CD8-positive, alpha-beta memory T cell (primary cell): ENCODE measurements around the gene EYA3. TPM values are rescaled to one million over a fixed set of nuclear protein-coding genes. Genes with fewer than 3 reads are reported as not detected.
"Not testable (repeated sequence)": the region's sequence is repeated elsewhere in the genome, so short reads cannot be mapped to it uniquely, and the experiment has no call there.

Source experiments
- CTCF ChIA-PET: fragments of 350-600 bp; sonication (Branson Sonifier 250); formaldehyde crosslinking; loops from one replicate; lab custom pipeline; 2021; ENCODE audit warnings: antibody characterized with exemption; lab: Charles Lee
- POLR2A ChIA-PET: fragments of 350-600 bp; sonication (Branson Sonifier 250); formaldehyde crosslinking; loops from one replicate; lab custom pipeline; 2021; ENCODE audit warnings: antibody characterized with exemption; lab: Charles Lee
- DNase-seq, 5 donors: peaks; one replicate each; pipeline versions ENCODE4 v3.0.0 to v3.0.0-alpha.2; 2020 to 2022; ENCODE audit warnings: mixed read lengths in 1 of 5
- H3K27ac ChIP-seq: one replicate; pipeline ENCODE4 v1.7.0; 2013; ENCODE audit warnings: low read depth, mild to moderate bottlenecking, low read length, moderate library complexity
- H3K27me3 ChIP-seq: 2 replicates; pipeline ENCODE4 v1.7.0; 2013; ENCODE audit warnings: low read length, mild to moderate bottlenecking; ENCODE audit not compliant: insufficient read depth, poor library complexity, severe bottlenecking
- H3K36me3 ChIP-seq: 2 replicates; pipeline ENCODE4 v1.7.0; 2013; ENCODE audit warnings: mild to moderate bottlenecking, low read length, moderate library complexity; ENCODE audit not compliant: insufficient read depth
- H3K4me1 ChIP-seq: 2 replicates; pipeline ENCODE4 v1.7.0; 2013; ENCODE audit warnings: mild to moderate bottlenecking, low read length, moderate library complexity; ENCODE audit not compliant: insufficient read depth
- H3K4me3 ChIP-seq: 2 replicates; pipeline ENCODE4 v1.7.0; 2013; ENCODE audit warnings: mild to moderate bottlenecking, low read length
- H3K9me3 ChIP-seq: 2 replicates; pipeline ENCODE4 v1.7.0; 2013; ENCODE audit warnings: mild to moderate bottlenecking, low read length
- H3K27ac Mint-ChIP-seq, 8 donors: one replicate each; pipeline ENCODE4 v1.8.0; 2020 to 2021; ENCODE audit warnings: mixed read lengths in 8 of 8, mild to moderate bottlenecking in 6 of 8, inconsistent platforms in 3 of 8, moderate library complexity in 3 of 8
- H3K27me3 Mint-ChIP-seq, 2 donors: one replicate each; pipeline ENCODE4 v1.8.0; 2020 to 2021; ENCODE audit warnings: mixed read lengths in 2 of 2, mild to moderate bottlenecking in 1 of 2, moderate library complexity in 1 of 2
- H3K36me3 Mint-ChIP-seq, 3 donors: one replicate each; pipeline ENCODE4 v1.8.0; 2020 to 2021; ENCODE audit warnings: mixed read lengths in 3 of 3, inconsistent platforms in 1 of 3, mild to moderate bottlenecking in 1 of 3
- H3K4me1 Mint-ChIP-seq, 3 donors: one replicate each; pipeline ENCODE4 v1.8.0; 2020 to 2021; ENCODE audit warnings: mixed read lengths in 3 of 3, inconsistent platforms in 1 of 3, mild to moderate bottlenecking in 1 of 3
- H3K4me3 Mint-ChIP-seq, 7 donors: one replicate each; pipeline ENCODE4 v1.8.0; 2020 to 2021; ENCODE audit warnings: mixed read lengths in 7 of 7, mild to moderate bottlenecking in 6 of 7, moderate library complexity in 4 of 7, inconsistent platforms in 2 of 7
- H3K9me3 Mint-ChIP-seq, 5 donors: one replicate each; pipeline ENCODE4 v1.8.0; 2020 to 2022; ENCODE audit warnings: mixed read lengths in 5 of 5, mild to moderate bottlenecking in 3 of 5, moderate library complexity in 2 of 5, inconsistent platforms in 1 of 5
- polyA plus RNA-seq: library from polyadenylated mRNA; unstranded; fragments of 300-500 nt; fragmentation: Illumina TruSeq; gene quantifications from one replicate; pipeline ENCODE4 v1.2.3, GENCODE V29; 2021
- total RNA-seq, 2 experiments: library from RNA; stranded (reverse); gene quantifications; one replicate each; pipeline ENCODE4 v1.2.3, GENCODE V29; 2021

Gene EYA3
- total and polyA plus RNA-seq, 3 experiments from 2014 or later = 6.0 to 34.6 (median 31.5) TPM

DNA sequence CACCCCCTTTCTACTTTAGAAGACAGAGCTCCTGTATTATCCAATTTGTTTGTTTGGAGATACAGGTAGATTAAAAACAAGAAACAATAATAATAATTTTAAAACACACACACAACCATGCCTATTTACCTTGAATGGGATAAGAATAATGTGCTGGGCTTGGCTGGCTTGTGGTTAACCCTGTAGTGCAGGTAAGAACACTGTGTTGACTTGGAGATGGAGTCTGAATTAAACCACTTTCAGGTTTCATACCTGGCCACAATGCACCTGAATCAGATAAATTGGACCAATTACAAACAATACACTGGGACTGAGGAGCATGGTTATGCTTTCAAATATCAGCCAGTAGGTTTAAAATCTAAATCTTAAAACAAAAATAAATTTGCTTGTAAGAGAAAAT is 60.8 kb downstream of the EYA3 start:
- Mint-ChIP-seq H3K9me3 (no peaks in the 10 kb centered on the region), H3K4me3 (no peak overlapping the region), H3K4me1 (peaks cover 13 to 16% (median 13%) of the 10 kb centered on the region in 3 donors), H3K27me3 (no peaks in the 10 kb centered on the region), H3K36me3 (peaks cover 0 to 41% (median 5%) of the 10 kb centered on the region in 3 donors), H3K27ac (no peak overlapping the region)
- Histone ChIP-seq H3K27me3 (no peaks in the 10 kb centered on the region), H3K27ac (no peak overlapping the region), H3K9me3 (no peaks in the 10 kb centered on the region), H3K4me3 (no peak overlapping the region), H3K4me1 (no peaks in the 10 kb centered on the region), H3K36me3 (peaks cover 10% of the 10 kb centered on the region)
- CTCF ChIA-PET = no interaction called here
- POLR2A ChIA-PET = no interaction called here
- DNase-seq = no peak

DNA sequence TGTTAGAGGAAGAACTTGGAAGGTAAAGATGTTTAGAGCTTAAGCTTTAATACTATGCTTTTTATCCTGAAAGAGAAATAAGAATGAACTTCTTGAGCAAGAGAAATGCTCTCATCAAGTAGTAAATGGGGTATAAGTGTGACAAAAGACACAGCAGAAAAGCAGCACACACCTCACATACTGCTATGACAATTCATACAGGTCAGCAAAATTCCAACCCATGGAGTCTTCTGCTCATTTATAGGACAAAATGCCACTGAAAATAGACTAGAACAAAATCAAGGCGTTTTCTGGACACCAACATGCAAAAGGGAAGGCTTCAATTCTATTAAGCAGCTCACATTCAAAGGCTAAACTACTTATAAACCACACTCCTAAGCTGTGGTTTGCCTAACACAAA is 61.2 kb downstream of the EYA3 start:
- Histone ChIP-seq H3K4me1 (no peaks in the 10 kb centered on the region), H3K36me3 (peaks cover 10% of the 10 kb centered on the region), H3K9me3 (no peaks in the 10 kb centered on the region), H3K4me3 (no peak overlapping the region), H3K27me3 (no peaks in the 10 kb centered on the region), H3K27ac (no peak overlapping the region)
- peak overlapping the region in 2 of 8 donors; percentile 17 to 23 for H3K27ac Mint-ChIP-seq
- H3K4me1 Mint-ChIP-seq = peaks cover 11 to 16% (median 13%) of the 10 kb centered on the region in 3 donors
- POLR2A ChIA-PET = no interaction called here
- no peaks in the 10 kb centered on the region for H3K9me3 Mint-ChIP-seq
- no peak for DNase-seq
- no peaks in the 10 kb centered on the region for H3K27me3 Mint-ChIP-seq
- CTCF ChIA-PET = no interaction called here
- H3K4me3 Mint-ChIP-seq = no peak overlapping the region
- peaks cover 0 to 38% (median 4%) of the 10 kb centered on the region in 3 donors for H3K36me3 Mint-ChIP-seq

DNA sequence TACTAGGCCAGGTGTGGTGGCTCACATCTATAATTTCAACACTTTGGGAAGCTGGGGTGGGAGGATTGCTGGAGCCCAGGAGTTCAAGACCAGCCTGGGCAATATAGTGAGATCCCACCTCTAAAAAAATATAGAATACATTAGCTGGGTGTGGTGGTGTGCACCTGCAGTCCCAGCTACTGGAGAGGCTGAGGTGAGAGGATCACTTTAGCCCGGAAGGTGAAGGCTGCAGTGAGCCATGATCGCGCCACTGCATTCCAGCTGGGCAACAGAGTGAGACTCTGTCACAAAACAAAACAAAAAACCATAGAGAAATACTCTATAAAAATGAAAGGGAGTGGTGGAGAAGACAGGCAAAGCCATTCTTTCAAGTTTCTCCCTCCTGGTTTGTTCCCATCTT is 62.1 kb downstream of the EYA3 start:
- Mint-ChIP-seq H3K27ac (peak overlapping the region in 3 of 8 donors; percentile 51 to 81 (median 79)), H3K27me3 (no peaks in the 10 kb centered on the region), H3K9me3 (no peaks in the 10 kb centered on the region), H3K4me1 (peaks cover 12 to 16% (median 14%) of the 10 kb centered on the region in 3 donors), H3K36me3 (peaks cover 0 to 35% (median 4%) of the 10 kb centered on the region in 3 donors), H3K4me3 (no peak overlapping the region)
- ChIA-PET POLR2A (no interaction called here), CTCF (no interaction called here)
- Histone ChIP-seq H3K36me3 (peaks cover 10% of the 10 kb centered on the region), H3K27ac (no peak overlapping the region), H3K27me3 (no peaks in the 10 kb centered on the region), H3K9me3 (no peaks in the 10 kb centered on the region), H3K4me1 (no peaks in the 10 kb centered on the region), H3K4me3 (no peak overlapping the region)
- no peak for DNase-seq

GRCh38 chr1:28021064-28021463 is 67.3 kb downstream of the EYA3 start:
- POLR2A ChIA-PET = no interaction called here
- H3K36me3 Mint-ChIP-seq = peaks cover 0 to 44% (median 12%) of the 10 kb centered on the region in 3 donors

DNA sequence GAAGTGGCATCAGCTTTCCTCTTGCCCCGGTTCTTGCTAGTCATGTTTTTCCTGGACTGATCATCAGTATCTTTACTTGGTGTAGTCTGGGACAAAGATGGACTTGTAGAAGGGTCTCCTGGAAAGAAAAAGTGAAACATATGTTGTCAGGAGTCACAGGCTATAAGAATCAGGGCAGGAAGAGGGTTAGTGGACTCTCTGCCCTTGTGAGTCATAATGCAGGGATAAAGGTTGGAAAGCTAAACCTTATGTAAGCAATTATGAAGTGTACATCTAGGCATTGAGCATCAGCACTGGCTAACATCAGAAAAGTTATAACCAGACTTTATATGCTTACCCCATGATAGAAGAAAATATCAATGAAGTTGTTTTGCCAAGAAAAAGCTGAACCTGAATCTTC is 77.4 kb downstream of the EYA3 start:
- ChIA-PET POLR2A (no interaction called here), CTCF (no interaction called here)
- Mint-ChIP-seq H3K4me1 (no peaks in the 10 kb centered on the region), H3K9me3 (no peaks in the 10 kb centered on the region), H3K36me3 (peaks cover 5 to 62% (median 22%) of the 10 kb centered on the region in 3 donors), H3K4me3 (no peak overlapping the region), H3K27ac (peak overlapping the region in 3 of 8 donors; percentile 38 to 72 (median 52)), H3K27me3 (no peaks in the 10 kb centered on the region)
- Histone ChIP-seq H3K27ac (no peak overlapping the region), H3K36me3 (peaks cover 22% of the 10 kb centered on the region), H3K4me3 (no peak overlapping the region), H3K9me3 (no peaks in the 10 kb centered on the region), H3K4me1 (no peaks in the 10 kb centered on the region), H3K27me3 (no peaks in the 10 kb centered on the region)
- DNase-seq = no peak

More at GRCh38 chr1:28021064-28021463, 67.3 kb downstream of the EYA3 start:
- DNase-seq = no peak
- Histone ChIP-seq H3K27me3 (no peaks in the 10 kb centered on the region), H3K9me3 (no peaks in the 10 kb centered on the region), H3K27ac (no peak overlapping the region), H3K4me1 (no peaks in the 10 kb centered on the region), H3K36me3 (no peaks in the 10 kb centered on the region), H3K4me3 (no peak overlapping the region)
- H3K9me3 Mint-ChIP-seq = no peaks in the 10 kb centered on the region
- peaks cover 9 to 21% (median 12%) of the 10 kb centered on the region in 3 donors for H3K4me1 Mint-ChIP-seq
- no peak overlapping the region for H3K4me3 Mint-ChIP-seq
- peak overlapping the region in 6 of 8 donors; percentile 10 to 83 (median 48) for H3K27ac Mint-ChIP-seq
- CTCF ChIA-PET = interaction anchor here (1.5 kb wide), 1 partner anchor 9 kb away, joined by 3 read pairs; no protein-coding TSS in a partner anchor
- no peaks in the 10 kb centered on the region for H3K27me3 Mint-ChIP-seq

DNA sequence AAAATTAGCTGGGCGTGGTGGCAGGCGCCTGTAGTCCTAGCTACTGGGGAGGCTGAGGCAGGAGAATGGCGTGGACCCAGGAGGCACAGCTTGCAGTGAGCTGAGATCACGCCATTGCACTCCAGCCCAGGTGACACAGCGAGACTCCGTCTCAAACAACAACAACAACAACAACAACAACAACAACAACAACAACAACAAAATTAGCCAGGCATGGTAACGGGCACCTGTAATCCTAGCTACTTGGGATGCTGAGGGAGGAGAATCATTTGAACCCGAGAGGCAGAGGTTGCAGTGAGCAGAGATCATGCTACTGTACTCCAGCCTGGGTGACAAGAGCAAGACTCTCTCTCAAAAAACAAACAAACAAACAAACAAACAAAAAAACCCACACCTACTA is 85.3 kb downstream of the EYA3 start:
- H3K36me3 ChIP-seq, H3K27ac ChIP-seq, DNase-seq, H3K4me1 ChIP-seq, H3K27me3 ChIP-seq, H3K9me3 Mint-ChIP-seq, POLR2A ChIA-PET, H3K27me3 Mint-ChIP-seq, H3K4me1 Mint-ChIP-seq, H3K9me3 ChIP-seq, H3K4me3 Mint-ChIP-seq, H3K4me3 ChIP-seq, CTCF ChIA-PET: not testable (repeated sequence)
- Mint-ChIP-seq H3K36me3 (peaks cover 0 to 53% (median 13%) of the 10 kb centered on the region in 3 donors), H3K27ac (peak overlapping the region in 1 of 8 donors; percentile 20)

GRCh38 chr1:28002600-28002999 is 85.8 kb downstream of the EYA3 start:
- H3K36me3 ChIP-seq = peaks cover 13% of the 10 kb centered on the region
- Mint-ChIP-seq H3K9me3 (no peaks in the 10 kb centered on the region), H3K27me3 (no peaks in the 10 kb centered on the region), H3K27ac (no peak overlapping the region), H3K36me3 (peaks cover 0 to 56% (median 16%) of the 10 kb centered on the region in 3 donors), H3K4me1 (no peaks in the 10 kb centered on the region), H3K4me3 (no peak overlapping the region)
- no peak overlapping the region for H3K4me3 ChIP-seq
- POLR2A ChIA-PET = no interaction called here
- H3K27ac ChIP-seq = no peak overlapping the region
- H3K4me1 ChIP-seq = no peaks in the 10 kb centered on the region
- no peaks in the 10 kb centered on the region for H3K27me3 ChIP-seq
- CTCF ChIA-PET = no interaction called here
- DNase-seq = no peak
- H3K9me3 ChIP-seq = no peaks in the 10 kb centered on the region

DNA sequence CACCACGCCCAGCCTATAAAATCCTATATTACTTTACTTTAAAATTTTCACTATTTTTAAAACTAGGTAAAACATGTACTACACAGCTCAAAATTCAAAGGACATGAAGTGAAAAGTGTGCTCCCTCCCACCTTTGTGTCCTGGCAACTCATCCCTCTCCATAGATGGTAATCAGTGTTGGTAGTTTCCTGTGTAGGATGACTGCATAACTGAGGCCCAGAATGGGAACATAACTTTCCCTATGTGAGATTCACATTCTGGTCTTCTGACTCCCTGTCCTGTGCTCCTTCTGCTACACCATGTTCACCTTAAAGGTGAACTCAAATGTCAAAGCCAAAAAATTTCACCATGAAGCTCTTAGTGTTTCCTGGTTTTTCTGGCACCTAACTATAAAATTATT is 89.4 kb downstream of the EYA3 start:
- ChIA-PET POLR2A (no interaction called here), CTCF (no interaction called here)
- peak overlapping the region in 1 of 8 donors; percentile 14 for H3K27ac Mint-ChIP-seq
- no peak overlapping the region for H3K4me3 Mint-ChIP-seq
- H3K27me3 ChIP-seq = no peaks in the 10 kb centered on the region
- DNase-seq = no peak
- H3K4me1 ChIP-seq = no peaks in the 10 kb centered on the region
- no peaks in the 10 kb centered on the region for H3K27me3 Mint-ChIP-seq
- H3K4me3 ChIP-seq = no peak overlapping the region
- peaks cover 0 to 2% (median 1%) of the 10 kb centered on the region in 3 donors for H3K4me1 Mint-ChIP-seq
- H3K9me3 ChIP-seq = no peaks in the 10 kb centered on the region
- no peaks in the 10 kb centered on the region for H3K9me3 Mint-ChIP-seq
- H3K36me3 Mint-ChIP-seq = peaks cover 0 to 57% (median 20%) of the 10 kb centered on the region in 3 donors
- H3K27ac ChIP-seq = no peak overlapping the region
- H3K36me3 ChIP-seq = peaks cover 16% of the 10 kb centered on the region
